ENCODE data around the gene FAM180A.

The FAM180A gene

DNA sequence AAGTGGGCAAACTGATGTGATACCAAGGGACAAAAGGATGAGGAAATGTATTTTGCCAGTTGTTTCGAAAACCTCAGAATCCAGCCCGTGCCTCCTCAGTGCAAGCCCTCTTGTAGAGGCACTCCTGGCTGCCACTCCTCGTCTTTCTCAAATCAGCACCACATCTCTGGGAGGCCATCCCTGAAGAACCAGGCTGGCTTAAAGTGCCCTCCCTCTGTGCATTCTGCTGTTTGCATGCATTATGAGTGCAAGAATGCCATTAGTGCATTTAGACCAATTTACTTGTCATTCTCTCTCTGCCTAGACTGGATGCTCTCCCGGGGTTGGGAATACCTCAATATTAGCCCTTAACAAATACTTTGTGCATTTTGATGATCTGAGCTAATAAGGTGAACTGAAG is 19.9 kb upstream of the FAM180A start:
- H3K4me3 ChIP-seq (ENCODE audit: low read length), result no peak overlapping the region
- TF ChIP-seq CTCF (IDR thresholded peaks at IDR 0.05; ENCODE audit: insufficient read depth, low read depth, low read length, missing control alignments), result no peak
- no peak for DNase-seq (ENCODE audit: low read depth)

- DNase-seq (ENCODE audit: low read depth), result no peak
- TF ChIP-seq CTCF (IDR thresholded peaks at IDR 0.05; ENCODE audit: insufficient read depth, low read depth, low read length, missing control alignments), result no peak
- H3K4me3 ChIP-seq (ENCODE audit: low read length), result no peak overlapping the region
Measured at GRCh38 chr7:135768064-135768463, 19.5 kb upstream of the FAM180A start.

DNA sequence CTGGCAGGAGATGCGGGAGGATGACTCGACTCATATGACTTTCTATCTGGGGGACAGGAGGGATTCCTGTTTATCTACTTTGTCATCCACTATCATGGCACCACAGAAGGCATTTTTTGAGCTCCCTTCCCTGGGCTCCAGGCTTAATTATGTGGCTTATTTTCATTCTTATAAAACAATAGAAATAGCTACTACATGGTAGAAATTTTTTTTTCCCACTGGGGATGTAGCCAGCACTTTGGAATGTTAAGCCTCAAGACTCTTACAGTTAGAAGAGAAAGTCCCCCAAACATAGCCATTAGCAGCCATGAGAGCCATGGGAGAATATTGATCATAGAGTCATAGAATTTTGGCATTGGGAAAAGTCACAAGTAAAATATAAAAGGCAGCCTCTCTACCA is 14.6 kb upstream of the FAM180A start:
- no peak overlapping the region for H3K4me3 ChIP-seq (ENCODE audit: low read length)
- TF ChIP-seq CTCF (IDR thresholded peaks at IDR 0.05; ENCODE audit: insufficient read depth, low read depth, low read length, missing control alignments), result no peak
- DNase-seq (ENCODE audit: low read depth), result peak; percentile 38

GRCh38 chr7:135761751-135762488 is 13.3 kb upstream of the FAM180A start:
- peak; percentile 69 for DNase-seq (ENCODE audit: low read depth)

GRCh38 chr7:135759532-135759931 is 10.9 kb upstream of the FAM180A start:
- DNase-seq (ENCODE audit: low read depth), result no peak
- no peak for TF ChIP-seq CTCF (IDR thresholded peaks at IDR 0.05; ENCODE audit: insufficient read depth, low read depth, low read length, missing control alignments)
- H3K4me3 ChIP-seq (ENCODE audit: low read length), result no peak overlapping the region

More at GRCh38 chr7:135761751-135762488, 13.3 kb upstream of the FAM180A start:
- no peak overlapping the region for H3K4me3 ChIP-seq (ENCODE audit: low read length)
- TF ChIP-seq CTCF (IDR thresholded peaks at IDR 0.05; ENCODE audit: insufficient read depth, low read depth, low read length, missing control alignments), result no peak

- peak; percentile 57 for DNase-seq (ENCODE audit: low read depth)
- no peak overlapping the region for H3K4me3 ChIP-seq (ENCODE audit: low read length)
- no peak for TF ChIP-seq CTCF (IDR thresholded peaks at IDR 0.05; ENCODE audit: insufficient read depth, low read depth, low read length, missing control alignments)
Measured at GRCh38 chr7:135758531-135758932, 9.9 kb upstream of the FAM180A start.
